Measurements from ENCODE around the gene FYN. TPM values are rescaled to one million over a fixed set of nuclear protein-coding genes. Genes with fewer than 3 reads are reported as not detected.

The FYN gene
- total RNA-seq, 2 donors from 2014 or later, result 55.5 to 72.5 TPM

GRCh38 chr6:111743862-111744692 lies 129.2 kb downstream of the FYN start:
- Histone ChIP-seq H3K4me3 (no peak overlapping the region), H3K27me3 (replicated peaks; ENCODE audit: insufficient read depth) (no peaks in the 10 kb centered on the region), H3K9me3 (no peaks in the 10 kb centered on the region), H3K36me3 (no peaks in the 10 kb centered on the region), H3K4me1 (ENCODE audit: control insufficient read depth in 1 of 2, low read depth in 2 of 2) (peaks cover 0 to 7% of the 10 kb centered on the region in 2 donors), H3K27ac (no peak overlapping the region)
- DNase-seq (ENCODE audit: low spot score) (no peak), ATAC-seq (ENCODE audit: insufficient number of reproducible peaks, low FRiP score, low read depth) (no peak)
- no peak for TF ChIP-seq CTCF (IDR thresholded peaks at IDR 0.05)

DNA sequence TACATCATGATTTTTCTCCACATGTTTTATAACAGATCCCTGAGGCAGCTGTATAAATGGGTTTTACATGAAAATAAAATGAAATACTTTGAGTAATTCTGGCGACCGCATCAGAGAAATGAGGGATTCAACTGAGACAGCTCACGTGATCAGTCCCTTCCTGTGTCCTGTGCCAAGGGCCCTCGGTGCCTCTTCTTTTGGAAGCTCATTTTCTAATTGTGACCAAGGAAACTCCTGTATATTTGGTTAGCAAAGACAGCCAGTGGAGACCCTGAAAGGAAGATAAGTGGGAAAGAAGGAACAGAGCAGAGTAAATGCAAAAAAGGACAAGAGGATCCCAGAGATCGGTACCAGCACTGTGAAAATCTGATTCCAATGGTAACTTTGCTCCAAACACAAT lies 129.9 kb downstream of the FYN start:
- peaks cover 0 to 7% of the 10 kb centered on the region in 2 donors for H3K4me1 ChIP-seq (ENCODE audit: control insufficient read depth in 1 of 2, low read depth in 2 of 2)
- no peak overlapping the region for H3K4me3 ChIP-seq
- H3K27ac ChIP-seq, result no peak overlapping the region
- ATAC-seq (ENCODE audit: insufficient number of reproducible peaks, low FRiP score, low read depth) (no peak), DNase-seq (ENCODE audit: low spot score) (no peak)
- no peaks in the 10 kb centered on the region for H3K27me3 ChIP-seq (replicated peaks; ENCODE audit: insufficient read depth)
- H3K9me3 ChIP-seq, result no peaks in the 10 kb centered on the region
- H3K36me3 ChIP-seq, result no peaks in the 10 kb centered on the region
- TF ChIP-seq CTCF (IDR thresholded peaks at IDR 0.05), result no peak

GRCh38 chr6:111741177-111741952 lies 131.9 kb downstream of the FYN start:
- H3K9me3 ChIP-seq, result no peaks in the 10 kb centered on the region
- H3K4me1 ChIP-seq (ENCODE audit: control insufficient read depth in 1 of 2, low read depth in 2 of 2), result peaks cover 0 to 7% of the 10 kb centered on the region in 2 donors
- H3K4me3 ChIP-seq, result no peak overlapping the region
- no peak for TF ChIP-seq CTCF (IDR thresholded peaks at IDR 0.05)
- no peak overlapping the region for H3K27ac ChIP-seq
- ATAC-seq (ENCODE audit: insufficient number of reproducible peaks, low FRiP score, low read depth) (no peak), DNase-seq (ENCODE audit: low spot score) (no peak)
- H3K36me3 ChIP-seq, result no peaks in the 10 kb centered on the region
- H3K27me3 ChIP-seq (replicated peaks; ENCODE audit: insufficient read depth), result no peaks in the 10 kb centered on the region

DNA sequence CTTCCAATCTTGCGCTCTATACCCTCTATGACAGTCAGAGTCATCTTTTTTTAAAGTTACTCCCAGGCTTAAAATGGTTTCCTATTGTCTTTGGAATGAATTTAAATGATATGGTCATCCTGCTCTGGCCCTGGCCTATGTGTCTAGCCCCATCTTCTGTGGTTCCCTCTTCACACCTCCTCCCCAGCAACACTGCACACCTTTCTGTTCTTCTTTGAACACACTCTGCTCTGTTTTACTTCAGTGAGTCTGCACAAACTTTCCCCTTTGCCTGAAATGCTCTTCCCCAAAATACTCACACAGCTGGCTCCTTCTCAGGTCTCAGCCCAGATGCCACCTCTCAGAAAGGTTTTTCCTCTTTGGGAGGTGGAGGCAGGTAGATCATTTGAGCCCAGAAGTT lies 132.7 kb downstream of the FYN start:
- Histone ChIP-seq H3K36me3 (no peaks in the 10 kb centered on the region), H3K27me3 (replicated peaks; ENCODE audit: insufficient read depth) (no peaks in the 10 kb centered on the region), H3K27ac (no peak overlapping the region), H3K4me3 (no peak overlapping the region), H3K4me1 (ENCODE audit: control insufficient read depth in 1 of 2, low read depth in 2 of 2) (peaks cover 0 to 7% of the 10 kb centered on the region in 2 donors), H3K9me3 (no peaks in the 10 kb centered on the region)
- TF ChIP-seq CTCF (IDR thresholded peaks at IDR 0.05), result no peak
- ATAC-seq (ENCODE audit: insufficient number of reproducible peaks, low FRiP score, low read depth) (no peak), DNase-seq (ENCODE audit: low spot score) (no peak)

DNA sequence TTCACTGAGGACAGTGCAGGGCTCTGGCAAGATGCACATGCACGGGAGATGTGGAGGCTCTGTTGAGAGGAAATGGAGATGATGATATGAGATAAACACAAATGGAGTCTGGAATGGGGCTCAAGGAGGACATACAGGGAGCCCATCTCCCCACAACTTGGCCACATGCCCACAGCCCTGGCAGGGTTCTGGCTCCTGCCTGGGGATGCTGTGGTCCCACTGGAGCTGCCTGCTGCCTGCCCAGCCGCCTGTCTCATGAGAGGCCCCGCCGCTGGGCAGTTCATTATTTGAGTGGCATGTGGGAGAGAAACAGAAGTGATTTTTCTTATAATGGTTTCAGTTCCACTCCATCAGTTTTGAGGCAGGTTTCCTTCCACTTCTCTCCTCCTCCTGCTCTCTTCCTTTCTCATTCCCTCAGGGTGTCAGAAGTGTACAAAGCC lies 134.0 kb downstream of the FYN start:
- Histone ChIP-seq H3K27ac (no peak overlapping the region), H3K27me3 (replicated peaks; ENCODE audit: insufficient read depth) (no peaks in the 10 kb centered on the region), H3K4me1 (ENCODE audit: control insufficient read depth in 1 of 2, low read depth in 2 of 2) (peaks cover 0 to 5% of the 10 kb centered on the region in 2 donors), H3K36me3 (no peaks in the 10 kb centered on the region), H3K9me3 (no peaks in the 10 kb centered on the region), H3K4me3 (no peak overlapping the region)
- TF ChIP-seq CTCF (IDR thresholded peaks at IDR 0.05), result no peak
- no peak for ATAC-seq (ENCODE audit: insufficient number of reproducible peaks, low FRiP score, low read depth)
- DNase-seq (ENCODE audit: low spot score), result no peak

All from thoracic aorta (tissue), 2 donors.